Adipocyte (in vitro differentiated cells): ENCODE measurements around the gene TREML2.
"Not testable (repeated sequence)": the region's sequence is repeated elsewhere in the genome, so short reads cannot be mapped to it uniquely, and the experiment has no call there.

Experiments used
- DNase-seq: peaks from one replicate; pipeline ENCODE4 v3.0.0-alpha.2; 2015; ENCODE audit warnings: low read depth
- H3K27me3 ChIP-seq: replicated peaks from 2 replicates; pipeline ENCODE4 v1.7.0; 2013; ENCODE audit warnings: mild to moderate bottlenecking, low read length, moderate library complexity; ENCODE audit not compliant: control insufficient read depth, insufficient read depth
- H3K36me3 ChIP-seq: 2 replicates; pipeline ENCODE4 v1.7.0; 2013; ENCODE audit warnings: low read length, mild to moderate bottlenecking, moderate library complexity; ENCODE audit not compliant: control insufficient read depth, insufficient read depth, severe bottlenecking
- H3K4me1 ChIP-seq: 2 replicates; pipeline ENCODE4 v1.7.0; 2013; ENCODE audit warnings: mild to moderate bottlenecking, low read length, moderate library complexity; ENCODE audit not compliant: control insufficient read depth, insufficient read depth
- H3K4me3 ChIP-seq: 2 replicates; pipeline ENCODE4 v1.7.0; 2013; ENCODE audit warnings: mild to moderate bottlenecking, low read length, moderate library complexity
- H3K9ac ChIP-seq: 2 replicates; pipeline ENCODE4 v1.7.0; 2013; ENCODE audit warnings: mild to moderate bottlenecking, low read length, moderate library complexity
- H3K9me3 ChIP-seq: 2 replicates; pipeline ENCODE4 v1.7.0; 2013; ENCODE audit warnings: mild to moderate bottlenecking, low read length, moderate library complexity; ENCODE audit not compliant: control insufficient read depth

The TREML2 gene

DNA sequence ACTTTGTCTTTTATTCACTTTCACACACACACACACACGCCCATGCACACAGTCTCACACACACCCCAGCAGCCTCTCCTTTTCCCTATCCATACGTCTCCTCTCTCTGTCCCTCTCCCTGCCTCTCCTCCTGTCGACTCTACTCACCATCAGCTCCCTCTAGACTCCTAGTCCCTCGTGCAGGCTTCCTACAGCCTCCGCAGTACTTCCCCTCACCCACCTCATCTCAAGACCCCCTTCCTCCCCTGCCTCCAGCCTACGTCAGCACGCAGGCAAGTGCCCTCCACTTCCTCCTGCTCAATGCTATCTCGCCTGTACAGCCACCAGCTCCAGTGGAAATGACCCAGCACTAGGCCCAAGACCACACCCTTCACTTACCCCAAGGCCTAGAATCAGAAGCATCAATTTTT, 820 bp upstream of the TREML2 start:
- H3K9ac ChIP-seq, result no peak overlapping the region
- no peak for DNase-seq
- peaks cover 6% of the 10 kb centered on the region for H3K9me3 ChIP-seq
- no peak overlapping the region for H3K4me3 ChIP-seq
- peaks cover 3% of the 10 kb centered on the region for H3K4me1 ChIP-seq
- no peaks in the 10 kb centered on the region for H3K36me3 ChIP-seq
- H3K27me3 ChIP-seq, result peaks cover 8% of the 10 kb centered on the region

DNA sequence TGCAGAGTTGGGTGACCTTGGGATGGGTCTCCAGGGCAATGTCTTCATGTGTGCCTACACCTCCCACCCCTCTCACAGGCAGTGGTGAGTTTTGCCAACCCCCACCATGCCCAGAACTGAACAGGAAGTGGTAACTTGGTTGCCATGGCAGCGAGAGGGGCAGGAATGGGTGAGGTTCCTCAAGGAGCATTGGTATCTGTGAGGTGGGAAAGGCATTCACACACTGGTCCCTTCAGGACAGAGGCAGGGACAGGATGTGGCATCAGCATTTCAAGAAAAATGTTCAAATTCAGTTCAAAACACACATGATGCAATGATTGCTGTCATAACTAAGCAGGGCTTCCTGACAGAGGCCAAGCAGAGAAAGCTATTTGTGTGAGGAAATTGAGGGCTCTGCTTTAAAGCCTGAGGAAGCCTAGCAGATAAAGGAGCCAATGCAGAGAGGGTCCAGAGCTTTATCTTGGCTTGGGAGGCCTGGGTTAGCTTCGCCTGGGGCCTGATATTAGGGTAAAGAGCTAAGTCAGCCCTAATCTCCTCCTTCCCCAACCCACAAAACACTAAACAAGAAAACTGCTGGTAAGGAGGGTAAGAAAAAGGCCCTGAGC, 551 bp downstream of the TREML2 start:
- DNase-seq, result peak; percentile 44
- no peak overlapping the region for H3K9ac ChIP-seq
- no peaks in the 10 kb centered on the region for H3K36me3 ChIP-seq
- H3K27me3 ChIP-seq, result peaks cover 12% of the 10 kb centered on the region
- peaks cover 3% of the 10 kb centered on the region for H3K4me1 ChIP-seq
- H3K4me3 ChIP-seq, result no peak overlapping the region
- H3K9me3 ChIP-seq, result peaks cover 6% of the 10 kb centered on the region

DNA sequence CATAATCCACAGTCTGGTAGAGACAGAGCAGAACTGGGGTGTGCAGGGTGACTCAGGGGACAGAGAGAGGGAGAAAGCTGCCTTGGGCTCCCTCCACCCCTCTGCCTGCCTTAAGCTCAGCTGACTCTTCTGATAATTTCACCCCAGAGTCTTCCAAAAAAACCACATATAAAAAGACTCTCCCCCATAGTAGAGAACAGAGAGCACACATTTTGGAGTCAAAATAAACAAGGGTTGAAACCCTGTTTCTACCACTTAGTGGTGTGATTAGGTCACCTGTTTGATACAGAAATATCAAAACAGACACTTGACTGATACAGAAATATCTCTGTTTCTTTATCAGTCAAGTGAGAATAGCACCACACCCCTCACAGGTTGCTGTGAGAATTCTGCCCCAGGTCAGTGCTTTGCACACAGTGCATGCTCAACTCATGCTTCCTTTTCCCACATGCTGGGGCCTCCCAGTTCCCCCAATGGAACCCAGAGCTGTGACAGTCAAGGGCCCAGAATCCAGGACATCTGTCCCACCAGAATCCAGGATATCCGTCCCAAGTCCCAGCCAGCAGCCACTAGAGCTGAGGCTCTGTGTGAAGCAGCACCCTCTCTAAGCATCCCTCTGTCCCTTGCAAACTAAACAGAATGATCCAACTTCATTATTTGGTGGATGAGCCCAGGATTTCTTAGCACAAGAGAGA, 1.2 kb downstream of the TREML2 start:
- no peak overlapping the region for H3K9ac ChIP-seq
- peaks cover 3% of the 10 kb centered on the region for H3K4me1 ChIP-seq
- H3K4me3 ChIP-seq, result no peak overlapping the region
- H3K36me3 ChIP-seq, result no peaks in the 10 kb centered on the region
- H3K27me3 ChIP-seq, result peaks cover 14% of the 10 kb centered on the region
- no peak for DNase-seq
- H3K9me3 ChIP-seq, result peaks cover under 1% of the 10 kb centered on the region

GRCh38 chr6:41197234-41197633, 3.7 kb downstream of the TREML2 start:
- Histone ChIP-seq H3K4me1 (peaks cover 3% of the 10 kb centered on the region), H3K36me3 (no peaks in the 10 kb centered on the region), H3K9me3 (no peaks in the 10 kb centered on the region), H3K9ac (no peak overlapping the region), H3K27me3 (peaks cover 29% of the 10 kb centered on the region), H3K4me3 (no peak overlapping the region)
- no peak for DNase-seq

- peaks cover 11% of the 10 kb centered on the region for H3K9me3 ChIP-seq
Measured at GRCh38 chr6:41194386-41194785, 6.6 kb downstream of the TREML2 start.

DNA sequence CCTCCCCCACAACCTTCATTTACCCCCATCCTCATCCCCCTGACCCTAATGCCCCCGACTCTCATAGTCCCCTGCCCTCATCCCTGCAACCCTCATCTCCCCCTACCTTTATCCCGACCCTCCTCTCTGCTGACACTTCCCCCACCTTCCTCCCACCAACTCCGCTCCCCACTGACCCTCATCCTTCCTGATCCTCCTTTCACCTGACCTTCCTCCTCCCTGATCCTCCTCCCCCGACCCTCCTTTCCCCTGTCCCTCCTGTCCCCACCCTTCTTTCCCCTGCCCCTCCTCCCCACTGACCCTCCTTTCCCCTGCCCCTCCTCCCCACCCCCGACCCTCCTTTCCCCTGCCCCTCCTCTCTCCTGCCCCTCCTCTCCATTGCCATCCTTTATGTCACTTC, 7.1 kb downstream of the TREML2 start:
- no peak for DNase-seq
- H3K4me3 ChIP-seq, result no peak overlapping the region
- peaks cover 26% of the 10 kb centered on the region for H3K27me3 ChIP-seq

More at GRCh38 chr6:41194386-41194785, 6.6 kb downstream of the TREML2 start:
- no peak overlapping the region for H3K9ac ChIP-seq
- no peak overlapping the region for H3K4me3 ChIP-seq
- no peak for DNase-seq
- H3K4me1 ChIP-seq, result no peaks in the 10 kb centered on the region
- H3K27me3 ChIP-seq, result peaks cover 25% of the 10 kb centered on the region
- H3K36me3 ChIP-seq, result no peaks in the 10 kb centered on the region

DNA sequence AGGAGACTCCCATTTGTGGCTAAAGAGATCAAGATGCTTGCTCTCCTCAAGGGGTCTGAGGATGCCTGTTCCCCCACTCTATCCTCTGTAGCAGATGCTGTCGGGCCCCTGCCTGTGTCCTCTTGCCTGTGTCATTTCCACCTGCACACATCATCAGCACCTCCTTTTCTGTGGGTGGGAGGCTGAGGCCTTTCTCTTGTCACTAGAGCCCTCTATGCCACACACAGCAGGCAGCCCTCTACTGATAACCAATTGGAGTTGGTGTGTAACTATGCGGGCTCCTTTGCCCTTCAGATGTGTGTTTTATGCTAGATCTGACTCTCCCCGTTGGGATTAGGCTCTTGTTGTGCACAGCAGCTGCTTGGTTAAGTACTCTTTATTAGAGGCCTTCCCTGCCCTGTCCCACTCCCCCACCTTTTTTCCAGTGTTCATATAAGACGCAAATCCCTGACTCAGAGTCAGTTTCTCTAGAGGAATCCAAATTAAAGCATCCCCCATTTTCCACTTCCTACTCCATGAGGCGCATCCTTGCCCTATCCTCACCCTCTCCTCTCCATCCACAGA, 7.7 kb downstream of the TREML2 start:
- Histone ChIP-seq H3K4me1 (no peaks in the 10 kb centered on the region), H3K9ac (no peak overlapping the region), H3K4me3 (no peak overlapping the region), H3K9me3 (peaks cover 11% of the 10 kb centered on the region), H3K27me3 (peaks cover 32% of the 10 kb centered on the region), H3K36me3 (no peaks in the 10 kb centered on the region)
- no peak for DNase-seq

More for the DNA sequence above, 7.1 kb downstream of the TREML2 start:
- no peak overlapping the region for H3K9ac ChIP-seq
- peaks cover 11% of the 10 kb centered on the region for H3K9me3 ChIP-seq
- no peaks in the 10 kb centered on the region for H3K36me3 ChIP-seq
- H3K4me1 ChIP-seq, result no peaks in the 10 kb centered on the region

GRCh38 chr6:41191569-41191968, 9.4 kb downstream of the TREML2 start:
- no peak overlapping the region for H3K4me3 ChIP-seq
- peaks cover 11% of the 10 kb centered on the region for H3K9me3 ChIP-seq
- H3K9ac ChIP-seq, result no peak overlapping the region
- H3K36me3 ChIP-seq, result no peaks in the 10 kb centered on the region
- H3K4me1 ChIP-seq, result no peaks in the 10 kb centered on the region
- DNase-seq, result peak; percentile 22
- peaks cover 39% of the 10 kb centered on the region for H3K27me3 ChIP-seq

DNA sequence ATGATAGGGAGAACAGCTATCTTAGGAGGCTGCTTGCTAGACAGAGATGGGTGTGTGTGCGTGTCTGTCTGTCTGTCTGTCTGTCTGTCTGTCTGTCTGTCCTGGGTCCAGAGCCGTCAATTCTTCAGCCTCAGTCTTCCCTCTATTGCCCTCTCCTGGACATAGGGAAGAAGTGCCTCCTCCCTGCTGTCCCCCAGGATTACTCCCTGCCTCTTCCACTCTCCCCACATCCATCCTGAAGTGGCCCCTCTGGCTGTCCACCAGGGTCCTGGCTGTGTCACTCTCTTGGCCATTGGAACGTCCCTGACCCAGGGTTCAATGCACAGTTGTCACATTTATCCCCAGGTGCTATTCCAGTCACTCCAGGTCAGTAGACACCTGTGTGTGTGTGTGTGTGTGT, 10.2 kb downstream of the TREML2 start:
- no peaks in the 10 kb centered on the region for H3K4me1 ChIP-seq
- H3K4me3 ChIP-seq, result no peak overlapping the region
- H3K36me3 ChIP-seq, result no peaks in the 10 kb centered on the region
- DNase-seq, result no peak
- peaks cover 39% of the 10 kb centered on the region for H3K27me3 ChIP-seq
- peaks cover 11% of the 10 kb centered on the region for H3K9me3 ChIP-seq
- no peak overlapping the region for H3K9ac ChIP-seq

DNA sequence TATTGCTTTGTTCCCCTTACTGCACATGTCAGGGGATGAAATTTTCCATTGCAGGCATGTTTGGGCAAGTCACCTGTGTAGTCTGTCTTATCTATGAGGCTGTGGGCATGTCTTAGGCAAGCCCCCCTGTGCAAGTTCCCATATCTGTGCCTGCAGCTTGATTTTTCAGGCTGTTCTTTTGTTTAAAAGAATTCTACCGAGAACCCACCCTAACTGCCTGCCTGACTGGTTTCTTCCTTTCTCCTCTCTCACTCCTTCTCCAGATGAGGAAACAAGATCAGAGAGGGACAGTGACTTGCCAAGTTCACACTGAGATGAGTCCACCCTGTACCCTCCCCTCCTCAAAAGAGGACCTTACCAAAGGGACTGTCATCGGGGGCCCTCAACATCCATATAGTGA, 11.0 kb downstream of the TREML2 start:
- Histone ChIP-seq H3K9me3 (peaks cover 11% of the 10 kb centered on the region), H3K27me3 (peaks cover 46% of the 10 kb centered on the region), H3K4me1 (no peaks in the 10 kb centered on the region), H3K9ac (no peak overlapping the region), H3K36me3 (no peaks in the 10 kb centered on the region), H3K4me3 (no peak overlapping the region)
- DNase-seq, result no peak

DNA sequence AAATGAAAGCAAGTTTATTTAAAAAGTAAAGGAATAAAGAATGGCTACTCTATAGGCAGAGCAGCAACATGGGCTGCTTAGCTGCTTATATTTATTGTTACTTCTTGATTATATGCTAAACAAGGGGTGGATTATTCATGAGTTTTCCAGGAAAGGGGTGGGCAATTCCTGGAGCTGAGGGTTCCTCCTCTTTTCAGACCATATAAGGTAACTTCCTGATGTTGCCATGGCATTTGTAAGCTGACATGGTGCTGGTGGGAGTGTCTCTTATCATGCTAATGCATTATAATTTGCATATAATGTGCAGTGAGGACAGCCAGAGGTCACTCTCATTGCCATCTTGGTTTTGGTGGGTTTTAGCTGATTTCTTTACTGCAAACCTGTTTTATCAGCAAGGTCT, 11.9 kb downstream of the TREML2 start:
- not testable (repeated sequence) for H3K4me3 ChIP-seq, DNase-seq, H3K4me1 ChIP-seq, H3K9ac ChIP-seq, H3K36me3 ChIP-seq
- Histone ChIP-seq H3K27me3 (peaks cover 44% of the 10 kb centered on the region), H3K9me3 (peaks cover 11% of the 10 kb centered on the region)
